ENCODE results near the gene RIMS1. TPM values are rescaled to one million over a fixed set of nuclear protein-coding genes. Genes with fewer than 3 reads are reported as not detected.

The RIMS1 gene, protein sequence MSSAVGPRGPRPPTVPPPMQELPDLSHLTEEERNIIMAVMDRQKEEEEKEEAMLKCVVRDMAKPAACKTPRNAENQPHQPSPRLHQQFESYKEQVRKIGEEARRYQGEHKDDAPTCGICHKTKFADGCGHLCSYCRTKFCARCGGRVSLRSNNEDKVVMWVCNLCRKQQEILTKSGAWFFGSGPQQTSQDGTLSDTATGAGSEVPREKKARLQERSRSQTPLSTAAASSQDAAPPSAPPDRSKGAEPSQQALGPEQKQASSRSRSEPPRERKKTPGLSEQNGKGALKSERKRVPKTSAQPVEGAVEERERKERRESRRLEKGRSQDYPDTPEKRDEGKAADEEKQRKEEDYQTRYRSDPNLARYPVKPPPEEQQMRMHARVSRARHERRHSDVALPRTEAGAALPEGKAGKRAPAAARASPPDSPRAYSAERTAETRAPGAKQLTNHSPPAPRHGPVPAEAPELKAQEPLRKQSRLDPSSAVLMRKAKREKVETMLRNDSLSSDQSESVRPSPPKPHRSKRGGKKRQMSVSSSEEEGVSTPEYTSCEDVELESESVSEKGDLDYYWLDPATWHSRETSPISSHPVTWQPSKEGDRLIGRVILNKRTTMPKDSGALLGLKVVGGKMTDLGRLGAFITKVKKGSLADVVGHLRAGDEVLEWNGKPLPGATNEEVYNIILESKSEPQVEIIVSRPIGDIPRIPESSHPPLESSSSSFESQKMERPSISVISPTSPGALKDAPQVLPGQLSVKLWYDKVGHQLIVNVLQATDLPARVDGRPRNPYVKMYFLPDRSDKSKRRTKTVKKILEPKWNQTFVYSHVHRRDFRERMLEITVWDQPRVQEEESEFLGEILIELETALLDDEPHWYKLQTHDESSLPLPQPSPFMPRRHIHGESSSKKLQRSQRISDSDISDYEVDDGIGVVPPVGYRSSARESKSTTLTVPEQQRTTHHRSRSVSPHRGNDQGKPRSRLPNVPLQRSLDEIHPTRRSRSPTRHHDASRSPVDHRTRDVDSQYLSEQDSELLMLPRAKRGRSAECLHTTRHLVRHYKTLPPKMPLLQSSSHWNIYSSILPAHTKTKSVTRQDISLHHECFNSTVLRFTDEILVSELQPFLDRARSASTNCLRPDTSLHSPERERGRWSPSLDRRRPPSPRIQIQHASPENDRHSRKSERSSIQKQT (N-terminal part only)
- total RNA-seq (2011; cell fraction: chromatin; rRNA removed; ENCODE audit: low replicate concordance): not detected in 2 replicates
- not detected in 2 replicates for total RNA-seq (2011; cell fraction: nucleolus; rRNA removed)
- not detected in 2 replicates for total RNA-seq (2011; cell fraction: nucleoplasm; rRNA removed)
- total RNA-seq (2014; rRNA removed): not detected in 2 replicates
- not detected in 2 replicates for total RNA-seq (2014; rRNA removed; fragmentation: Illumina TruSeq; extraction: Trizol)
- total RNA-seq (2015; rRNA removed; fragmentation: Illumina TruSeq; extraction: Trizol): not detected in 2 replicates
- not detected in 2 replicates for total RNA-seq (2021)
- not detected in 2 replicates for polyA plus RNA-seq (2011; rRNA removed)
- not detected in 2 replicates for polyA plus RNA-seq (2011; cell fraction: cytosol; rRNA removed)
- not detected in 2 replicates for polyA plus RNA-seq (2011; cell fraction: nucleus; rRNA removed)
- polyA plus RNA-seq (2012): 0.01 TPM in 1 of 2 replicates, not detected in the other
- not detected in 2 replicates for polyA plus RNA-seq (2014; fragmentation: Illumina TruSeq; extraction: Trizol)
- polyA plus RNA-seq (2014; fragmentation: Nextera tagmentation; extraction: Ambion mirVana): not detected
- polyA plus RNA-seq (2014; rRNA removed): not detected in 2 replicates
- not detected in 2 replicates for polyA minus RNA-seq (2011; rRNA and poly(A)+ RNA removed)
- polyA minus RNA-seq (2011; cell fraction: cytosol; rRNA and poly(A)+ RNA removed): not detected in 2 replicates
- polyA minus RNA-seq (2011; cell fraction: nucleus; rRNA and poly(A)+ RNA removed): not detected in 2 replicates
- percentile 4 among the genes with signal in this experiment for Bru-seq, nascent RNA
- percentile 1 among the genes with signal in this experiment for BruChase-seq, experiment 1, labeled RNA remaining after a 2-hour chase
- BruChase-seq, experiment 2, labeled RNA remaining after a 6-hour chase: percentile 3 among the genes with signal in this experiment
- long read RNA-seq, experiment 1: 0 reads
- long read RNA-seq, experiment 2: 0 reads
- long read RNA-seq, experiment 3: 0 reads

GRCh38 chr6:71886184-71887005, at the start of gene RIMS1:
TSS of gene RIMS1 (plus strand) at chr6:71886550. CDS start at chr6:71887024, 474 bp downstream.
- Histone ChIP-seq H3K9me3 (replicated peaks; ENCODE audit: control insufficient read depth, insufficient read depth, low read depth, low read length) (no peaks in the 10 kb centered on the region), H3K4me2 (ENCODE audit: insufficient read depth, low read length) (no peak within 1 kb of the TSS), H3K27me3 (ENCODE audit: control insufficient read depth in 2 of 2, insufficient read depth in 2 of 2, low read length in 2 of 2) (no peaks in the 10 kb centered on the region), H3K79me2 (ENCODE audit: control insufficient read depth, insufficient read depth, low read length) (no peaks in the 10 kb centered on the region), H4K20me1 (replicated peaks; ENCODE audit: control insufficient read depth, insufficient read depth, low read length) (no peaks in the 10 kb centered on the region; the same call in 1 of the 2 replicates), H3K9ac (ENCODE audit: insufficient read depth in 1 of 2, low read depth in 2 of 2, low read length in 2 of 2) (no peak within 1 kb of the TSS), H3K27ac (ENCODE audit: extremely low read depth, low read depth, low read length) (no peak within 1 kb of the TSS), H3K36me3 (ENCODE audit: control insufficient read depth, insufficient read depth, low read length) (no peaks in the 10 kb centered on the region), H3K4me1 (replicated peaks in 1 of 2; ENCODE audit: control insufficient read depth in 2 of 2, insufficient read depth in 2 of 2, low read length in 2 of 2) (0 out of 5 replicates have a peak, but pooled peaks cover 0 to 3% of the 10 kb centered on the region in 2 experiments), H3K4me3 (no peak within 1 kb of the TSS), H3K9me1 (ENCODE audit: control insufficient read depth, insufficient read depth, low read length) (no peaks in the 10 kb centered on the region), H2AFZ (ENCODE audit: low read depth, low read length) (no peak within 1 kb of the TSS)
- intact Hi-C loops (cut with micrococcal nuclease) (no loop called here), in situ Hi-C loops (cut with MboI) (no loop called here)
- BruUV-seq (replicated peaks): no TSS peak
- TF ChIP-seq KAT8 (IDR thresholded peaks at IDR 0.05; ENCODE audit: low read depth) (no peak), ZBTB17 (CRISPR knock-in tag; IDR thresholded peaks at IDR 0.05) (no peak), MECOM (CRISPR knock-in tag; IDR thresholded peaks at IDR 0.05) (no peak), SPI1 (IDR thresholded peaks at IDR 0.05; ENCODE audit: borderline replicate concordance, low read depth, low read length) (no peak), ZSCAN29 (IDR thresholded peaks at IDR 0.05) (no peak), HDAC1 (IDR thresholded peaks at IDR 0.05) (no peak), TAL1 (IDR thresholded peaks at IDR 0.05) (no peak)
- no peak for DNase-seq (ENCODE audit: extremely low read depth in 1 of 4, low spot score in 3 of 4)
- POLR2A ChIA-PET: no interaction called here
- ATAC-seq: peak; percentile 42; the same call in 1 of the 3 replicates
- CTCF ChIA-PET (ENCODE audit: low intra/inter-chr PET ratio): no interaction called here
- no peak for FAIRE-seq
- 4% methylated on average over 30 of the region's 70 CpGs for WGBS (ENCODE audit: insufficient coverage, low coverage, missing lambda C conversion rate)
